Raji (cell line): ENCODE data around the gene VPS4A.

Experiments
- POLR2A ChIP-seq: IDR thresholded peaks from 2 replicates; pipeline ENCODE4 v1.6.1; 2011; ENCODE audit warnings: low read depth, low read length, control low read depth; ENCODE audit not compliant: insufficient read depth

The VPS4A gene

DNA sequence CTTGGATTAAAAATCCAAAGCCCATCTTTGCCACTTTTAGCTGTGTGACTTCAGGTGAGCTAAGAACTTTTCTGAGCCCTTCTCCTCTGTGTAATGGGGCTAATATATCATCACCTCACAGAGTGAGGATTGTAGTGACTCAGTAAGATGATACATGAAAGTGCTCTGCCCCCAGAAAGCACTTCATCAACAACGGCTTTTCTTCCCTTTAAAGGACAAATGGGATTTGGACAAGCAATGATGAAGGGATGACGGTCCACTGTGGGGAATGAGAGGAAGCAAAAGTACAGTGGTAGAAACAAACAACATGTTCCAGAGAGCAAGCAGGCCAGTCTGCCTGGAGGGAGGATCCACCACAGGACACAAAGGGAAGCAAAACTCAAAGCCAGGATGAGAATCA is 54.8 kb downstream of the VPS4A start:
- TF ChIP-seq POLR2A: no peak

DNA sequence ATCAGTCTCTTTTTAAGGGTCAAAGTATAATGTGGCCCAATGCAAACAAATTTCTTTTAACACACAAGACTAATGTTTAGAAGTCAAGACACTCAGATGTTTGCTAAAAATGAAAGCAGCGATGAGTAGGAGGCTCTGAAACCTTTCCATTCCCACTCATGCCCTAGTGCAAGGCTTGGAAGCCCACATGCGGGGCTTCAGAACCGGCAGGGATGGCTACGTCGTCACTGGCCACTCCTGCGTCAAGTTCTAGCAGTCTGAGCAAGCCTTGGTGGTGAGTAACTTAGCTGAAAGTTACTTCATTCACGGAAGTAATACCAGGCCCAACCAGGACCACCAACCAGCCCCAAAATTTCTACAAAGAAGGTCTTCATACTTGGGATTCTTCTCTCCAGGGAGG is 55.3 kb downstream of the VPS4A start:
- TF ChIP-seq POLR2A: no peak

DNA sequence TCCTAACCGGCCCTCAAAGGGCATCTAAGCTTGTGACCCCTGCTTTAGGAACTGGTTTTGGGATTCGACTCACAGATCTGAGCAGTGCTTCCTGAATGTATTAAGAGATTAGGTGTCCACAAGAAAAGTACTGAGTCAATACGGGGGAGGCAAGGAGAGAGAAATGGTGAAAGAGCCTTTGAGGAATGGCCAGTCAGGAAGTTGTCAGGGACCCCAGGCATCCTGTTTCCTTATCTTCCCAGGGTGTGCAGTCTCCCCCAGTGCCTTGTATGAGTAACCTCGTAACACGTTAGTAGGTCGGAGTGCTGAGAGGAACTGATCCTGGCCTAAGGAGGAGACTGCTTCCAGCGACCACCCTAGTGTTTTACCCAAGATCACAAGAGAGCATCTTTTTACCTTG is 56.8 kb downstream of the VPS4A start:
- TF ChIP-seq POLR2A: no peak

DNA sequence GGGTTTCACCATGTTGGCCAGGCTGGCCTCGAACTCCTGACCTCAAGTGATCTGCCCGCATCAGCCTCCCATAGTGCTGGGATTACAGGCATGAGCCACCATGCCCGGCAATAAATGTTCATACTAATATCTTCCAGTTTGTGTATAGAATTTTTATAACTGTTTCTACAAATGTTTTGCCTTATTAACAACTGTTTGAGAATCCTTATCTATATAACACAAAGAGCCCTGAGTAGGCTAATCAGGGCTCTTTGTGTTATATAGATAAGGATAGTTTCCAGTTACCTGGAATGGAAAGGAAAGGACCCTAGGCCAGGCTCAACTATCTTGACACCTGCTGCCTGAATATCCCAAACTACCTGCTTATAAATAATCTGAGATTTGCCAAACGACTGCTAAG is 57.7 kb downstream of the VPS4A start:
- no peak for TF ChIP-seq POLR2A

DNA sequence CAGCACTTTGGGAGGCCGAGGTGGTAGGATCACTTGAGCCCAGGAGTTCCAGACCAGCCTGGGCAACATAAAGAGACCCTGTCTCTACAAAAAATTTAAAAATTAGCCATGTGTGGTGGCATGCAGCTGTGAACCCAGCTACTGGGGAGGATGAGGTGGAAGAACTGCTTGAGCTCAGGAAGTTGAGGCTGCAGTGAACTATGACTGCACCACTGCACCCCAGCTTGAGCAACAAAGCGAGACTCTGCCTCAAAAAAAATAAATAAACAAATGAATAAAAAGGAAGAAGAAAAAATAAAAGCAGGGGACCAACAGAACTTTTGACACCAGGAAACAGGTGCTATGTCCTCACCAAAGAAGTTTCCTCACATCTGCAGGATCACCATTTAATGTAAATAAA is 60.4 kb downstream of the VPS4A start:
- peak; percentile 40; the same call in 1 of the 2 replicates for TF ChIP-seq POLR2A

DNA sequence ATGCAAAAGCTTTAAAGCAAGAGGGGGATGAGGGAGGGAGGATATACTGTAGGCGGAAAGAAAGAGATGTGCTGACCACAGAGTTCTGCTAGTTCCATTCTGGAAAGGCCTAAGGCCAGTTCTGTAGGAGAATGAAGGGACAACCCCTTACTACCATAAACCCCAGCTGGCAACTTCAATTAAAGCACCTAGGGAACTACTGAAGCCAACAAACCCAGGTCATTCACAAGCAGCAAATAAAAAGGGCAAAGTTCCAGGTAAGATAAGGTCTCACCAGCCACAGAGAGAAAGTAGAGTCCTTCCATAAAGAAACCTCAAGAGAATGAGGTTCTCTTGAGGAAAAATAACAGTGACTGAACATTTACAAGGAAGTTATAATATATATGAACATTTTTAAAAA is 61.9 kb downstream of the VPS4A start:
- no peak for TF ChIP-seq POLR2A
